Liver (tissue), 3 donors: ENCODE measurements around the gene MAP2K6.

Experiments
- CTCF ChIP-seq: fragments of 150-350 bp; IDR thresholded peaks from 2 replicates; pipeline ENCODE4 v1.5.1; 2017; ENCODE audit warnings: improper control_type of control experiment, low read depth, low read length; ENCODE audit not compliant: missing input control
- FOXA1 ChIP-seq: IDR thresholded peaks from 2 replicates; pipeline ENCODE4 v1.6.1; 2016; ENCODE audit warnings: antibody characterized with exemption
- MAX ChIP-seq: IDR thresholded peaks from 2 replicates; pipeline ENCODE4 v1.6.1; 2016; ENCODE audit warnings: antibody characterized with exemption
- REST ChIP-seq: IDR thresholded peaks from 2 replicates; pipeline ENCODE4 v1.6.1; 2016; ENCODE audit warnings: antibody characterized with exemption, mild to moderate bottlenecking
- RXRA ChIP-seq, 2 donors: IDR thresholded peaks; 2 replicates each; pipeline ENCODE4 v1.6.1; 2017 to 2018; ENCODE audit warnings: antibody characterized with exemption in 2 of 2, mild to moderate bottlenecking in 1 of 2
- SP1 ChIP-seq: IDR thresholded peaks from 2 replicates; pipeline ENCODE4 v1.6.1; 2018; ENCODE audit warnings: antibody characterized with exemption, mild to moderate bottlenecking
- TAF1 ChIP-seq: conservative IDR thresholded peaks from 2 replicates; pipeline ENCODE4 v1.6.1; 2016; ENCODE audit warnings: antibody characterized with exemption, mild to moderate bottlenecking
- YY1 ChIP-seq: IDR thresholded peaks from 2 replicates; pipeline ENCODE4 v1.6.1; 2016; ENCODE audit warnings: antibody characterized with exemption, mild to moderate bottlenecking
- donor health status: healthy.
- donor health status: healthy.

- TF ChIP-seq CTCF (no peak), FOXA1 (no peak), MAX (no peak), RXRA (IDR thresholded peaks at IDR 0.05) (no peak), YY1 (no peak), REST (no peak), SP1 (no peak), TAF1 (no peak)
These were observed 46.7 kb downstream of the MAP2K6 start for GRCh38 chr17:69460963-69461922.
